Esophagus mucosa (tissue), 1 donor: ENCODE data around the gene RAPGEF3. TPM values are rescaled to one million over a fixed set of nuclear protein-coding genes. Genes with fewer than 3 reads are reported as not detected.

Experiments used
- ATAC-seq: fragments of 200-7000 bp; cut with Tn5 transposase; one replicate; pipeline ENCODE4 v1.9.1; 2020
- total RNA-seq: library from RNA; stranded (reverse); gene quantifications from one replicate; pipeline ENCODE4 v1.2.4, GENCODE V29; 2023
- donor health status: DM: yes; HTN: yes; CAD: no.

RAPGEF3 gene
- total RNA-seq, 1 donor from 2014 or later = 16.5 TPM

DNA sequence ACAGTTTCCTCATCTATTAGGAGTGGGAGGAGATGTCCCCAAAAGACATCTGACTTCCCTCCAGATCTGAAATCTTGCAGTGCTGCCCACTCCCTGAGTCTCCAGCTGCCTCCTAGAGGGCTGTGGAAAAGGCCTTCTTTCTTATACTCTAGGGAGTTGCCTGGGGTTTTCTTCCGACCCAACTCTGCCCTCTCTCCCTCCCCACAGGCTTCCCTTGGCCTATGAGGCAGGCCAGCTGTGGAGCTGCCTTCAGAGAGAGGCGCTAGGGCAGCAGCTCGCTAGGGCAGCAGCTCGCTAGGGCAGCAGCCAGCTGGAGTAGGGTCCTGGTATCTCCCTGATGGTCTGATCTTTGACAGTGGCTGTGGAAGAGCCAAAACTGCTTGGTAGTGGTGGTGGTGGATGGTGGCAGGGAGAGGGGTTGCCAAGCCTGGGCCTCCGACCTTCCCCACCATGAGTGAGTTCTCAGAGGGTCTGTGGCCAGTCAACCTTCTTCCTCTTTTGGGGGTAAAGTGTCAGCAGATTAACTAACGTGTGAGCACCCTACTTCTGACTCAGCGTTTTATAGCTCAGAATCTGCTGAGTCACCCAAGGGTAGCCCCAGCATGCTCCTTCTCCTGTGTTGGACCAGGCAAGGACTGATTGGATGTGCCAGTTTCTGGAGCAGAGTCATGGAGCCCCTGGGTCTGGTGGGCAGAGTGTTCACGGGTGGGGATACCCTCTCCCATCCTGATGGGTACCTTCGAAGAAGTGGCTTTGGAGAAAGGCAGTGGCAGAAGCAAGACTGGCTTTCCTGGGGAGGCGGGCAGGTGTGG lies 16.6 kb upstream of the RAPGEF3 start:
- ATAC-seq = no peak

- no peak for ATAC-seq
Observed at GRCh38 chr12:47774663-47775062, 16.0 kb upstream of the RAPGEF3 start.

DNA sequence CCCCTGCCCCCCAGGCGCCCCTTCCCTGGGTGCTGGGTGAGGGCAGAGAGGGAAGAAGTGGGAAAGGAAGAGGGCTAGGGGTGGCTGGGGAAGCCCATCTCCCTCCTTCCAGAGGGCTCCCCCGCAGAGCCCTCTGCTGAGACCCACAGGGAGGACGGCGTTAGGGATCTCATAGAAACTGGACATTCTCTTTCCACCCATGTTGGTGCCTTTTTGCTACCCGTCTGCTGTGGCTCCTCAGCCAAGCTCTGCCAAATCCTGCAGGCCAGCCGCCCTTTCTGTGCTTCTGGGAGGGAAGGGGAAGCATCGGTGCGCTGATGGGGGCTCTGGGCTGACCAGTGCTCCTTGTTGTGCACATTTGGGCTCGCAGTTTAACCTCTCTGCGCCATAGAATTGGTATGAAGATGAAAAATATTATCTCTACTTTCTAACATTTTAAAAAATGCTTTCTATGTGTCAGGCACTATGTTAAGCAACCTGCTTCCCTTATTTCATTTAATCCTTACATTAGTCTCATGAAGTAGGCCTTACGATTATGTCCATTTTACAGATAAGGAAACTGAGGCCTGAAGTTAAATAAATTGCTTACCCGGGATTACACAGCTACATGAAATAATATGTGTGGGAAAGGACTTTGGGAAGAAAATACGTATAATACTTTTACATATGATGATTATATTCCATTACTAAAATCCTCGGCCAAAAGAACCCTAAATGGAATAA lies 15.3 kb upstream of the RAPGEF3 start:
- no peak for ATAC-seq

DNA sequence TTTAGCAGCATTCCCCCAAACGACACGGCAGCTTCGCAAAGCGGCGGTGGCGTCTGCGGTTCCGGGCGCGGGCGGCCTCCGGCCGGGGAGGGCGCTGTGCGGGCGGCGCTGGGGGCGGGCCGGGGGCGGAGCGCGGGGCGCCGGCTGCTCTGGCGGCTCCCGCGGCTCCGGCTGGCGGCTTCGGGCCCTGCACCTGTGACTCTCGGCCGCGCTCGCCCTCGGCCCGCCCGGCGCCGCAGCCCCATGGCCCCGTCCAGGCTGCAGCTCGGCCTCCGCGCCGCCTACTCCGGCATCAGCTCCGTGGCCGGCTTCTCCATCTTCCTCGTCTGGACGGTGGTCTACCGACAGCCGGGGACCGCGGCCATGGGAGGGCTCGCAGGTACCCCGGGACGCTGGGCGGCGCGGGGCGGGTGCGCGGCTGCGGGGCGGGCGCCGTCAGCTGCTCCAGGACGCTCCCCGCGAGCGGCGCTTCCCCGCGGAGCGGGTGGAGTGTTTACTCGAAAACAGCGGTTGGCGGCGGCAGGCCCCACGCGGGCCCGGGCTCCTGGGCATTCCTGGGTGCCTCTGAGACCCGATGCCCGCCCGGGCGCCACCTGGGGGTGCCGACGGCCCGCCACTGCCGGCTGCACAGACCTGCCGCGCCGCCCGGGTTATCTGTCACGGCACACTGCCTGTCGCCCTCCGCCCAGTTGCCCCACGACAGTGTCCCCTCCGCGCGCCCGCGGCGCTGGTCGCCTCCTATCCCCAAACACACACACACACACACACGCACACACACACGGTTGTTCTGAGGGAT lies 14.6 kb upstream of the RAPGEF3 start, which contains the start of gene SLC48A1:
SLC48A1 (plus strand) TSS at position 177 of the 796 bp plus-strand sequence; CDS start at position 244, 67 bp downstream.
- peak; percentile 79 for ATAC-seq

DNA sequence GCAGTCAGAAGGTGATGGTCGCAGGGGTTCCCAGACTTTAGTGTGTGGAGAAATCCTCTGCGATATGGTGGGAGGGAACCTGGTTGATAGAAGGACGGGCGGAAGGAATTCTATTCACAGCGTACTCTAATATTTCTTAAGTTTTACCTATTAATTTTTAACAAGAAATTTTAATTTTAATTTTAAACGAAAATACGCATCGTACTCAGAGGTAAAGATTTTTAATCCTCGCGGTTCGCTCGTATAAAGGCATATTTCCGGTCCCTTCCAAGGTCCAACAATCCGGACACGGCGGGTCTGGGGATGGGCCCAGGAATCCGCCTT lies 14.0 kb upstream of the RAPGEF3 start:
- ATAC-seq = no peak

DNA sequence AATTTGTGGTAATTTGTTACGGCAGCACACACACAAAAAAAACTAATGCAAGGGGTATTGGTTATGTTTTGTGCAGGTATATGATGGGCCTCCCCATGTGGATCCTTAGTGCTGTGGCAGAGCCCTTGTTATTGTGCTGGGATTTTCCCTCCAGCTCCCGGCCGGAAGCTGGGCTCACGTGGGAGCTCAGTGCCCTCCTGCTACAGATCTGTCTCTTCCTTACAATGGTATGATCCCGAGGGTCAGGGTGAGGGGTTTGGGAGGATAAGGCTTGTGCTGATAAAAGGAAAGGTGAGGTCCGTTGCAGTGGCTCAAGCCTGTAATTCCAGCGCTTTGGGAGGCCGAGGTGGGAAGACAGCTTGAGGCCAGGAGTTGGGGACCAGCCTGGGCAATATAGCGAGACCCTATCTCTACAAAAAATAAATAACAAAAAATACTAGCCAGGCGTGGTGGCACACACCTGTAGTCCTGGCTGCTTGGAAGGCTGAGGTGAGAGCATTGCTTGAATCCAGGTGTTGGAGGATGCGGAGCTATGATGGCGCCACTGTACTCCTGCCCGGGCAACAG lies 13.5 kb upstream of the RAPGEF3 start:
- no peak for ATAC-seq

DNA sequence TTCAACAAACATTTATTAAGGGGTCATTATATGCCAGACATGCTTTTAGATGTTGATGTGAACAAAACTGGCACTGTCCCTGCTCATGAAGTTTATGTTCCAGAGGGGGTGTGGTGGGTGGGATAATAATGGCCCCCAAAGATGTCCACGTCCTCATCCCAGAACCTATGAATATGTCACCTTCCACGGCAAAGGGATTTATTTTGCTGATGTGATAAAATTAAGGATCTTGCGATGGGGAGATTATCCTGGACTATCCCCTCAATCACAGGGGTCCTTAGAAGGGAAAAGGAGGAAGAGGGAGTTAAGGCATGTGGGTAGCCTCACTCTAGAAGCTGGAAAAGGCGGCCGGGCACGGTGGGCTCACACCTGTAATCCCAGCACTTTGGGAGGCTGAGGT lies 12.6 kb upstream of the RAPGEF3 start:
- ATAC-seq = no peak

DNA sequence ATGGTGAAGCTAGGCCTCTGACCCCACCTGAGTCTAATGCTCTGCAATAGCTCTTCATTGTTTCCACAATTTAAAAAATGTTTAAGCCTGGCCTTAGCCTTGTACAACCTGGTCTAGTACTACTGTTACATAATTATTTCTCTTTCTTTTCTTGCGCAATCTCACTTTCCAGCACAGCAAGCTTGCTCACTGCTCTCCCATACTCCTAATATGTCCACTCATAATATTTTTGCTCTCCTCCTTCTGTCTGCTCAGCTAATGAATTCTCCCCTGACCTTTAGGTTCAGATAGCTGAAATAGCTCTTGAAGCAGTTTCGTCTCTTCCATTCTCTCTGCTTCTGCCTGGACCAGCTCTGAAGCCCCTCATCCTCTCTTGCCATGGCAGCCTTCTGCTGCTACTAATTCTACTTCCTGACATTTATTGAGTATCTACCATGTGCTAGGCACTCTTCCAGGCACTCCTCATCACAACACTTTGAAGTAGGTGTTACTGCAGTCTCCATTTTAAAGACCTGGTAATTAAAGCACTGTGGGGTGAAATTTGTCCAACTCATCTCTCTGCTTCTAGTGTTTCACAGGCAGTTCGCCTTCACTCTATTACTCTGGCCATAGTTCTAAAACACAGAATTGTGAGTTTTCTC lies 11.5 kb upstream of the RAPGEF3 start:
- no peak for ATAC-seq

DNA sequence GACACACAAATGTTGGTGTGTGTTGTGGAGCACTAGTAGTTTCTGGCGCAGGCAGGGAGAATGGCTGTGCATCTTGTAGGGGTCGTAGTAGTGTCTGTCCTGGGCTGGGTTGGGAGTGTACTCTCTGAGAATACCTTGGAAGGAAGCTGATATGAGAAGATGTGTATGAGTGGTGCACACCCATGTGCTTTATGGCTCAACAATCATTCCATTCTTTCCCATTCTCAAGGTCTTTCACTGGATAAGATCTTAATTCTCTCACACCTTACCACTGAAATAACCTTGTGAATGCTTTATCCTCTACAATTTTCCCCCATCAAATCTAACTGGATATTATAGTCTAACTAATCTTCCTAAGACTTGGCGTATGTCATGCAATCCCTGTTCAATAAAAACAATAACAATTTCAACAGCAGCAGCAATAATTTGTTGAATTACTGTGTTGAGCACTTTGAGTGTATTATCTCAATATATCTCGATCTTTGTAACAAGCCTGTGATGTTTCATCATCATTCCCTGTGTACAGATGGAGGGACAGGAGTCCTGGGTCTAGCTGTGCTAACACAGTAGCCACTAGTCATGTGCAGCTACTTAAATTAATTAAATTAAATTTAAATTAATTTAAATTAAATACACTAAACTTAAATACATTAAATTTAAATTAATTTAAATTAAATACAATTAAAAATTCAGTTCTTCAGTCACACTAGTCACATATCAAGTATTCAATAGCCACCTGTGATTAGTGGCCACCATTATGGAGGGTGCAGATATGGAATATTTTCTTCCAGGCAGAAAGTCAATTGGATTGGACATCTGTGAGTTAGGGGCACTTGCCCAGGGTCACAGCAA lies 10.8 kb upstream of the RAPGEF3 start:
- ATAC-seq = no peak

DNA sequence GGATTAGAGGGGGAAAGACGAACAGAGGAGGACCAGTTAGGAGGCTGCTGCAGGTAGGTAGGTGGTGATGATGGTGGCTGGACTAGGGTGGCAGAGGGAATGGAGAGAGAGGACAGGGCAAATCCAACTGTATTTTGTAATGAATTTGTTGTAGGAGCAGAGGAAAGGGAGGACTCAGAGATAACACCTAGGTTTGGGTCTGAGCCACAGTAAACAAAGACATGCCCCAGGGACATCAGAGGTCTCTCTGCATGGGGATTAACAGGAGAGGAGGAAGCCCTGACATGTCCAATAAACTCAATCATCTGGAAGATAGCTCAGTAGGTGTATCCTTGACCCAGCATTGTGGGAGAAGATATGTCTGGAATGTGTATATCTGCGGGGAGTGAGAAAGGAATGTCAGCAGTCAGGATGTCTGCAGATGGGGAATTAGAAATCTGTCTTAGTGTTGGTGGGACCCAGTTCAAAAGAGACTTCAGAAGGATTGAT lies 9.7 kb upstream of the RAPGEF3 start:
- ATAC-seq = no peak

DNA sequence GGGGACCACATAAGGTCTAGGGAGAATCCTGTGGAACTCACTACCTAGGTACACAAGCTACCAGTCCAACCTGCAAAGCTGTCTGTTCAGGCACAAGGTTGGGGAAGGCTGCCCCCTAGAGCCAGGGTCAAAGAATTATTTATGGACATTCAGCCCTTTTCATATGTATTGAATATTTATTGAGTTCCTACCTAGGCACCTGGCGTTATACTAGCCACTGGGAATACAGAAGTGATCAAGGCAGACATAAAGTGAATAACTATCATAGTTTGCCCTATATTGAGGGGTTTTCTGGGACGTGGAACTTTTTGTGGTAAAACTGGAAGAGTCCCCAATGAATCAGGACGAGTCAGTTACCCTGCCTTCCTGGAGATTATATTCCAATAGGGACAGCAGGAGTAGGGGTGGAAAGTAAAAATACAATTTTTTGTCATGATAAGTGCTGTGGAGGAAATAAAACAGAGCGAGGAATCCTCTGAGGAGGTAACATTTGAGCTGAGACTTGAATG lies 8.6 kb upstream of the RAPGEF3 start:
- ATAC-seq = peak; percentile 55

- no peak for ATAC-seq
Observed at GRCh38 chr12:47766502-47767215, 8.0 kb upstream of the RAPGEF3 start.

DNA sequence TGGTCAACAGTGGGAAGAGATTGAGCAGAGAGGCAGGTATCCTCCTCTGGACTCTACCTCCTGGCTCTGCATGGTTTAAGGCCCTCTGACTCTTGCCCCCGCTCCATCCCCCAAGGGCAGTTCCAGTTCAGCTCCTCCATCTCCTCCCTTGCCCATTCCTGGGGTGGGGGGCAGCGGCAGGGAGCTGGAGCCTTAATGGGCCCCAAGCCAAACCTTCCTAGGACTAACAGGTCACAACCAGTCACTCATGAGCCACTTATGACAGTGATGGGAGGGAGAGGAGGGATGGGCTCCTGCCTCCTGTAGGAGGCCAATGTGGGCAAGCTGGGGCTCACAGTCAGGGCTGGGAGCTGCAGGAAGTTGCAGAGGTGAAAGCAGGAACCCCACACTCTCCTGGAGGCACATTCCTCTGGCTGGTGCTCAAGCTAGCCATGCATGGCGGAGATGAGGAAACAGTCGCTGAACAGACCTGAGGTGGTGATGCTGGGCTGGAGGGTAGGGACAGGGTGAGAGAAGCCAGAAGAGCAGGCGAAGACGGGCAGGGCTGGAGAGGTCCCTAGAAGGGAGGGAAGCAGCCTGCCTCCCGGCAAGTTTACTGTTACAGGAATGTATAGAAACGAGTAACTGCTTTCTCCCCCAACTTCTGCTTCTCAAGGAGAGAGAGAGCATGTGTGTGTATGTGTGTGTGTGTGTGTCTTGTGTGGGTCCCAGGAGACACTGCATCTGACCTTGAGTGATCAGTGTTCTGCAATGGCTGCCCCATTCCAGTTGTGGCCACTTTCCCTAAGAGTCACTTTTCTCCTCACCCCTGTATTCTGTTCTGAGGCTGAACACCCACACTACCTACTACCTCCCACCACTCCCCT lies 5.0 kb upstream of the RAPGEF3 start:
- ATAC-seq = peak; percentile 68

DNA sequence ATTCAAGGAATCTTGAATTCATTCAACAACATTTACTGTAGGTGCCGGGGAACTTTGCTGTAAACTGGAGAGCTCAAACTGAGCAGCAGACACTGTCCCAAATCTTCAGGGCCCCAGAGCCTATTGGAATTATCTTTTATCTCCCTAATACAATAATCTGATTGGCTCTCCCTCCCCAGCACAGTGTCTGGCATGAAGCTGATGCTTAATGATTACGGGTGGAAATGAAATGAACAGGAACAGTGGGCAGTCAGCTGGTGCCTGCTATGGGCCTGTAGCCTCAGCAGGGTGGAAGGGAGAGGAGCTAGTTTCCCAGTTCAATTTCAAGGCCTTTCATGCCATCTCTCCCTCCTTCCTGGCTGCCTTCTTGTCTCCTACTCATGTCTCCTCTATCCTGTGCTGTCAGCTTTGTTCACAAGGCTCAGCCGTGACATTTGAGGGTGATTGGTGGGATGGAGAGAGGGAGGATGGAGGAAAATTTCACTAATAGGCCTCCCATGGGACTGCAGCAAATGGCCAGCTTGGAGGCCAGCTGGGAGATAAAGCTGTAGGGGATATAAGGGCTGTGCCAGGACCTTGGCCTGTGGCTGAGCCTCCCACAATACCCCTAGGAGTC lies 4.3 kb upstream of the RAPGEF3 start:
- ATAC-seq = no peak

DNA sequence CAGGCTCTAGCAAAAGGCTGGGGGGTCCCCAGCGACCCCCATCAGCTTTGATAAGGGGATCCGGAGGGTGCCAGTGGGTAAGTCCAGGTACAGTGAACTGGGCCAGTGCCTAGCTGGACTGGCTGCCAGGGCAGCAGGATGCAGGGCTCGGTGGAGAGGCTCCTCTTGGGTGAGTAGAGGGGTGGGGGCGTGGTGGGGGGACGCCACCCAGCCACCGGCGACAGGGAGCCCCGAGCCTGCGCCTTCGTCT lies 171 bp downstream of the RAPGEF3 start:
- no peak for ATAC-seq

DNA sequence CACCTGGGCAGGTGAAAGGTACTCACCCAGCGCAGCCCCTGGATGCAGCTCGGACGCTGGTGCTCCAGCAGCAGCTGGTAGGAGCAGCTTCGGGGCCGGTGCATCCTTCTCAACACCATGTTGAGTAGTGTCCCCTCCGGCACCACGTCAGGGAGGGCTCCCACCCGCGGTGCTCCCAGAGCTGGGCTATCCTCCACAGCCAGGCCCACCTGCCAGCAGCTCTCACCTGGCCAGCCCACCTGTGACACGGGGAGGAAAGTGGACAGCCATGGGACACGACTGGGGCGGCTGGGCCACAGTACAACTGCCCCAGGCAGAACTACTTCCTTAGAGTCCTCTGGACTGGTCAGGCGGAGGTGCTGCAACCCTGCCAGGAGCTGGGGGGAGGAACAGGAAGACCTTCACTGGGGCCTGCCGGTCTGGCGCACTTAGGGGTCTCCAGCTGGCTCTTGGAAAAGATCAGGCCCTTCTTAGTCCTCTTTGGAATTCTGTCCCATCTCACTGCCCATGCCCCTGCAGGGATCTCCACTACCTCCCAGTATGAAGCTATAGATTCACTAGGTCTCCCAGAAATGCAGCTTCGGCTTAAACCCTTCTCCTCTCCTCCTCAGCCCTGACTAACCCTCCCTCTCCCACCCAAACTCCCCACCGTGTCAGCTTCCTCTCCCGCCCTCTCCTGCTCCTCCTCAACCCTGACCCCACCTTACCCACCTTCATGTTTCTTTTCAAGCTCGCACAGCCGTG lies 668 bp downstream of the RAPGEF3 start:
- peak; percentile 0 for ATAC-seq

GRCh38 chr12:47757364-47757839 lies 1.3 kb downstream of the RAPGEF3 start:
- no peak for ATAC-seq
